HS-27A (cell line): ENCODE measurements around the gene LCTL.
"Not testable (repeated sequence)": the region's sequence is repeated elsewhere in the genome, so short reads cannot be mapped to it uniquely, and the experiment has no call there.

Source experiments
- DNase-seq: peaks from one replicate; pipeline ENCODE4 v3.0.0-alpha.2; 2012; ENCODE audit warnings: low read depth, missing footprints

LCTL gene

GRCh38 chr15:66500346-66500745 is 65.5 kb downstream of the LCTL start:
- DNase-seq = not testable (repeated sequence)

DNA sequence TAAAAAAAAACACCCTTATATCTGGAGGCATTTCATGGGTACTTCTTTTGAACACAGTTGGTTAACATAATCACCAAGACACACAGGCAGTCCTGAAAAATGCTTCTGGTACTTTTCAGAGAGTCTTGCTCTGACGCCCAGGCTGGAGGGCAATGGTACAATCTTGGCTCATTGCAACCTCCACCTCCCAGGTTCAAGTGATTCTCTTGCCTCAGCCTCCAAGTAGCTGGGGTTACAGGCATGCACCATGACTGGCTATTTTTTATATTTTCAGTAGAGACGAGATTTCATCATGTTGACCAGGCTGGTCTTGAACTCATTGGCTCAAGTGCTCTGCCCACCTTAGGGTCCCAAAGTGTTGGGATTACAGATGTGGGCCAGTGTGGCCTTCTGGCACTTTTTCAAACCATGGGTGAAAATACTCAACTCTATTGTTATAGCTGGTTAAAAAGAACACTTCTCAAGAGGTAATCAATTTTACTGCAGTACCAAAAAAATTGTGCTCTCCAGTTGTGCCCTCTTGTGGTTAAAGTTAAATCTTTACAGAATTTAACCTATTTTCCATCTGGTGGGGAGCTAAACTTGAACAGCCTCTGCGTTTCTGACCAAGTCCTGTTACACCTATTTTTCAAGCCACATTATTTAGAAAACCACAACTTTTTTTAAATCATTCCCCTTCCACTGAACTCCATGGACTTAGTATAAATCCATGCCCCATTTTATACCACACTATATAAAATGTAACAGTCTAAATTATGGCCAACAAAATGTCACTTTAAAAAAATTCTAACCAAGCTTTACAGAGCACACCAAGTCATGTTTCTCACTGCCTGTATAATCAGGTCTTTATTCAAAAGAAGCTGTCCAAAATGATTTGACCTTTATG is 67.1 kb downstream of the LCTL start:
- no peak for DNase-seq
